AG04450 (cell line): Measurements from ENCODE around the gene HPS1. TPM values are rescaled to one million over a fixed set of nuclear protein-coding genes. Genes with fewer than 3 reads are reported as not detected.

ENCODE experiments used
- CTCF ChIA-PET: fragments of 300-600, 350-600 bp; formaldehyde crosslinking; extraction: SDS; loops from one replicate; lab custom pipeline; 2022; ENCODE audit warnings: antibody characterized with exemption, inconsistent platforms; lab: Charles Lee
- POLR2A ChIA-PET: fragments of 350-600 bp; formaldehyde crosslinking; extraction: SDS; loops from one replicate; lab custom pipeline; 2021; ENCODE audit warnings: antibody characterized with exemption, inconsistent platforms; lab: Yijun Ruan, JAX
- DNase-seq: peaks from one replicate; pipeline ENCODE4 v3.0.0-alpha.2; 2011; ENCODE audit warnings: low read depth, low spot score
- H3K27ac ChIP-seq: one replicate; pipeline ENCODE4 v1.5.1; 2012; ENCODE audit warnings: low read depth, low read length, control low read depth
- H3K27me3 ChIP-seq: one replicate; pipeline ENCODE4 v1.6.0; 2012; ENCODE audit warnings: low read length; ENCODE audit not compliant: control insufficient read depth, insufficient read depth
- H3K4me3 ChIP-seq: 2 replicates; pipeline ENCODE4 v1.5.1; 2011; ENCODE audit warnings: mild to moderate bottlenecking, low read depth, low read length, control low read depth
- H3K9me3 ChIP-seq: 2 replicates; pipeline ENCODE4 v1.5.1; 2012; ENCODE audit warnings: low read length; ENCODE audit not compliant: control insufficient read depth, insufficient read depth
- polyA plus RNA-seq: library from polyadenylated mRNA; depleted of rRNA; stranded (reverse); fragments of >200 nt; gene quantifications from 2 replicates; pipeline ENCODE4 v1.2.3, GENCODE V29; 2011
- TF ChIP-seq, protein P1 (sequence below): IDR thresholded peaks from 2 replicates; pipeline ENCODE4 v1.5.1; 2011; ENCODE audit warnings: low read depth, low read length, control low read depth, inconsistent platforms

HPS1 gene
- polyA plus RNA-seq, 1 experiment, result 56.7 TPM

DNA sequence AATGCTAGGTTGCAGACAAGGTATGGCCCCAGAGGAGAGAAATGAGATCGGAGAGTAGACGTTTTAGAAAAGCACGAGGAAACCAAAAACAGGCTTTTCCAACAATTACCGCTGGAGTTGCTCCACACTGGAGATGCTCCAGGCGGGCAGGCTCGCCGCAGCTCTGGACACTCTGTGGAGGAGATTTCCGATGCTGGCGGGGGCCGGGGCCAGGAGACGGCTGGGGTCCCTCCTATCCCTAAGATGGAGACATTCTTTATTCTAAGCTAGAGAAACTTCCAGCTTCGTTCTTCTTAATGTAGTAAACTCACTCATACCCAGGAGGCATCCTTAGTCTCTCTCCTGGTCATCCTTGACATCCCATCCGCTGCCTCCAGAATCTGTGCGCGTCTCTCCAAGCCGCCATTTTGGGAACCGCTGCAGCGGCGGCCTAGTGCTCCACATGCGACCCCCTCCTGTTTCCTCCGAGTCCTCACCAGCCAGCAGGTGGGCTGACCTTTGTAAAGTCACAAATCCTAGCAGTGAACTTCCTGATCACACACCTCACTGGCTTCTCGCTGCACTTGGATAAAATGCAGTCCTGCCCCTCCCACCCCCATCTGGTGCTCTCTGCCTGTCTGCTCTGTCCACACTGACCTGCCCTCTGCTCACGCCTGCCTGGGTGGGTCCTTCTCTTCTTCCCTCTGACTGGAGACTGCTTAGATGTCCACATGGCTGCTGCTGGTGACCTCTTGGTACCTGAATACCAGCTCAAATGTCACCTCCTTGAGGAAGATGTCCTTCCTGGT lies 43.6 kb downstream of the HPS1 start:
- Histone ChIP-seq H3K27ac (peak overlapping the region; percentile 89), H3K4me3 (no peak overlapping the region), H3K9me3 (no peaks in the 10 kb centered on the region; the same call in 1 of the 2 replicates), H3K27me3 (no peaks in the 10 kb centered on the region)
- ChIA-PET POLR2A (interaction anchor here (0.9 to 1.2 kb wide), 3 partner anchors 9 to 19 kb away, joined by 3 to 4 read pairs (median 4); no protein-coding TSS in a partner anchor), CTCF (interaction anchor here (1.1 to 2.3 kb wide), 3 partner anchors 8 to 94 kb away, joined by 3 to 8 read pairs (median 7); no protein-coding TSS in a partner anchor)
- TF ChIP-seq, protein P1, sequence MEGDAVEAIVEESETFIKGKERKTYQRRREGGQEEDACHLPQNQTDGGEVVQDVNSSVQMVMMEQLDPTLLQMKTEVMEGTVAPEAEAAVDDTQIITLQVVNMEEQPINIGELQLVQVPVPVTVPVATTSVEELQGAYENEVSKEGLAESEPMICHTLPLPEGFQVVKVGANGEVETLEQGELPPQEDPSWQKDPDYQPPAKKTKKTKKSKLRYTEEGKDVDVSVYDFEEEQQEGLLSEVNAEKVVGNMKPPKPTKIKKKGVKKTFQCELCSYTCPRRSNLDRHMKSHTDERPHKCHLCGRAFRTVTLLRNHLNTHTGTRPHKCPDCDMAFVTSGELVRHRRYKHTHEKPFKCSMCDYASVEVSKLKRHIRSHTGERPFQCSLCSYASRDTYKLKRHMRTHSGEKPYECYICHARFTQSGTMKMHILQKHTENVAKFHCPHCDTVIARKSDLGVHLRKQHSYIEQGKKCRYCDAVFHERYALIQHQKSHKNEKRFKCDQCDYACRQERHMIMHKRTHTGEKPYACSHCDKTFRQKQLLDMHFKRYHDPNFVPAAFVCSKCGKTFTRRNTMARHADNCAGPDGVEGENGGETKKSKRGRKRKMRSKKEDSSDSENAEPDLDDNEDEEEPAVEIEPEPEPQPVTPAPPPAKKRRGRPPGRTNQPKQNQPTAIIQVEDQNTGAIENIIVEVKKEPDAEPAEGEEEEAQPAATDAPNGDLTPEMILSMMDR, result no peak
- no peak for DNase-seq

DNA sequence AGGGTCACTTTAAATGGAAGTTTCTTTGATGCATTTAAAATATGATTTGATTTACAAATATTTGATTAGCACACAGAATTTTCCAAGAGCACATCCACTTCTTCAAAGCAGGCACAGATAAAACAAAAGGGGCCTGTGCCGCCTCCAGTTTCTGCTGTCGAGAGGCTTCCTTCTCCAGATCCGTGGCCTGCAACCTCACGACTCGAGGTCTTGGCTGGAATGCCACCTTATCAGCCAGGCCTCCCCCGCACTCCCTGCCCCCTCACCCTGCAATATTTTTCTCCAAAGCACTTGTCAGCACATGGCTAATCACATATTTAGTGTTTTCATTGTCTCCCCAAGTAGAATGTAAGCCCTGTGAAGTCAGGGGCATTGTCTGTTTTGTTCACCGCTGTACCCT lies 44.3 kb downstream of the HPS1 start:
- H3K9me3 ChIP-seq, result no peaks in the 10 kb centered on the region; the same call in 1 of the 2 replicates
- ChIA-PET POLR2A (no interaction called here), CTCF (interaction anchor here (2.3 kb wide), 1 partner anchor 93 kb away, joined by 8 read pairs; no protein-coding TSS in a partner anchor)
- no peak overlapping the region for H3K27ac ChIP-seq
- TF ChIP-seq, protein P1, result no peak
- H3K27me3 ChIP-seq, result no peaks in the 10 kb centered on the region
- DNase-seq, result no peak
- H3K4me3 ChIP-seq, result no peak overlapping the region

DNA sequence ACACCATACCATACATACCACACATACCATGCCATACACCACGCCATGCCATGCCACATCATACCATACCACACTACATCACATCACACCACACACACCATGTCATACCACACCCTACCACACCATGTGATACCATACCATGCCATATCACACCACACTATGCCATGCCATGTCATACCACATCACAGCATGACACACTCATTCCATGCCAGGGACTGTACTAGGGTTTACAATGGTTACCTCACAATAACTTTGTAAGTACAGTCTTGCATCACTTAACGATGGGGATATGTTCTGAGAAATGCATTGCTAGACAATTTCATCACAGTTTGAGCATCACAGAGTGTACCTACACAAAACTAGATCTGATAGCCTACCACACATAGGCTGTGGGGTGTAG lies 46.3 kb downstream of the HPS1 start:
- H3K9me3 ChIP-seq, result no peaks in the 10 kb centered on the region; the same call in 1 of the 2 replicates
- H3K4me3 ChIP-seq, result no peak overlapping the region
- H3K27me3 ChIP-seq, result no peaks in the 10 kb centered on the region
- TF ChIP-seq, protein P1, result no peak
- POLR2A ChIA-PET, result no interaction called here
- CTCF ChIA-PET, result no interaction called here
- no peak overlapping the region for H3K27ac ChIP-seq
- DNase-seq, result no peak

DNA sequence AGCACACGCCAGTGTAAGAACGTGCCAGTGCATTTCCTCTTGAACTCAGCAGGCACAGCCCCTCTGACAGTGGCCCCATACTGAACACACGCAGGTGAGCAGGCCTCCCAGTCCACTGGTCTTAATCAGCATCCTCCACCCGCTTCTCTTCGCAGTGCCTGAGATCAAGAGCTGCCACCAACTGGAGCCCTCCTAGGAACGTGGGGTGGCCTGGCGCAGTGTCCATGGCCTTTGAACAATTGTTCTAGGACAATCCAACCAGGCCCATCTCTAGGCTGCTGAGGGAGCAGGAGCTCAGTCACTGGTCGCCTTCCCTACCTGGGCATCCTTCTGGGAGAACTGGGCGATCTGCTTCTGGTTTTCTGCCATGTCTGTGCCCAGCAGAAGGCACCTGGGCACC lies 47.0 kb downstream of the HPS1 start:
- CTCF ChIA-PET, result no interaction called here

More for the DNA sequence above, 47.0 kb downstream of the HPS1 start:
- Histone ChIP-seq H3K27me3 (no peaks in the 10 kb centered on the region), H3K27ac (no peak overlapping the region), H3K9me3 (no peaks in the 10 kb centered on the region; the same call in 1 of the 2 replicates), H3K4me3 (no peak overlapping the region)
- TF ChIP-seq, protein P1, result no peak
- POLR2A ChIA-PET, result no interaction called here
- no peak for DNase-seq
